Measurements from ENCODE around the gene ZBTB39. TPM values are rescaled to one million over a fixed set of nuclear protein-coding genes. Genes with fewer than 3 reads are reported as not detected.
A peak's percentile ranks its signal among the peaks of the same experiment; 100 is the strongest.

The ZBTB39 gene
- total RNA-seq, 2 donors from 2014 or later, result 5.1 to 6.1 TPM

- no peak for DNase-seq (ENCODE audit: low spot score in 2 of 2)
- ATAC-seq, result peak; percentile 81 to 82
- H3K36me3 Mint-ChIP-seq, result no peaks in the 10 kb centered on the region
- H3K27ac Mint-ChIP-seq, result peak overlapping the region in 1 of 2 donors; percentile 81
- no peaks in the 10 kb centered on the region for H3K9me3 Mint-ChIP-seq
These were observed 5.4 kb upstream of the ZBTB39 start for GRCh38 chr12:57011438-57012424.

GRCh38 chr12:57010627-57011247 is 4.4 kb upstream of the ZBTB39 start:
- H3K36me3 Mint-ChIP-seq, result no peaks in the 10 kb centered on the region
- DNase-seq (ENCODE audit: low spot score in 2 of 2) (no peak), ATAC-seq (no peak)
- peak overlapping the region in 1 of 2 donors; percentile 81 for H3K27ac Mint-ChIP-seq
- no peaks in the 10 kb centered on the region for H3K9me3 Mint-ChIP-seq

GRCh38 chr12:57009949-57010626 is 3.7 kb upstream of the ZBTB39 start:
- DNase-seq (ENCODE audit: low spot score in 2 of 2), result no peak
- H3K27ac Mint-ChIP-seq, result no peak overlapping the region
- no peak for ATAC-seq
- H3K36me3 Mint-ChIP-seq, result no peaks in the 10 kb centered on the region
- H3K9me3 Mint-ChIP-seq, result no peaks in the 10 kb centered on the region

GRCh38 chr12:57008178-57008577 is 1.8 kb upstream of the ZBTB39 start:
- H3K9me3 Mint-ChIP-seq, result no peaks in the 10 kb centered on the region
- no peak overlapping the region for H3K27ac Mint-ChIP-seq
- ATAC-seq, result peak; percentile 15 to 43
- no peak for DNase-seq (ENCODE audit: low spot score in 2 of 2)
- H3K36me3 Mint-ChIP-seq, result peaks cover 13% of the 10 kb centered on the region in 2 donors

GRCh38 chr12:57006809-57007475 is 596 bp upstream of the ZBTB39 start:
- peak in 1 of 2 donors; percentile 4 for ATAC-seq
- Mint-ChIP-seq H3K27ac (peak overlapping the region; percentile 73 to 77), H3K9me3 (no peaks in the 10 kb centered on the region), H3K36me3 (peaks cover 21 to 22% of the 10 kb centered on the region in 2 donors)
- DNase-seq (ENCODE audit: low spot score in 2 of 2), result no peak

GRCh38 chr12:57004651-57005050 is 1.7 kb downstream of the ZBTB39 start:
- Mint-ChIP-seq H3K36me3 (peaks cover 21 to 22% of the 10 kb centered on the region in 2 donors), H3K9me3 (no peaks in the 10 kb centered on the region), H3K27ac (peak overlapping the region in 1 of 2 donors; percentile 48)
- ATAC-seq (no peak), DNase-seq (ENCODE audit: low spot score in 2 of 2) (no peak)

GRCh38 chr12:57003395-57003794 is 3.0 kb downstream of the ZBTB39 start:
- Mint-ChIP-seq H3K27ac (no peak overlapping the region), H3K9me3 (no peaks in the 10 kb centered on the region), H3K36me3 (peaks cover 21 to 29% of the 10 kb centered on the region in 2 donors)
- DNase-seq (ENCODE audit: low spot score in 2 of 2) (no peak), ATAC-seq (no peak)

- peaks cover 26 to 40% of the 10 kb centered on the region in 2 donors for H3K36me3 Mint-ChIP-seq
- peak in 1 of 2 donors; percentile 46 for ATAC-seq
- H3K9me3 Mint-ChIP-seq, result no peaks in the 10 kb centered on the region
- H3K27ac Mint-ChIP-seq, result no peak overlapping the region
- peak in 1 of 2 donors; percentile 90 for DNase-seq (ENCODE audit: low spot score in 2 of 2)
These were observed 4.9 kb downstream of the ZBTB39 start for GRCh38 chr12:57001448-57001906.

GRCh38 chr12:57000393-57000792 is 6.0 kb downstream of the ZBTB39 start:
- ATAC-seq (peak; percentile 48 to 60), DNase-seq (ENCODE audit: low spot score in 2 of 2) (no peak)
- Mint-ChIP-seq H3K36me3 (peaks cover 26 to 40% of the 10 kb centered on the region in 2 donors), H3K27ac (peak overlapping the region in 1 of 2 donors; percentile 81), H3K9me3 (no peaks in the 10 kb centered on the region)

GRCh38 chr12:56999456-56999855 is 6.9 kb downstream of the ZBTB39 start:
- H3K36me3 Mint-ChIP-seq, result peaks cover 26 to 40% of the 10 kb centered on the region in 2 donors
- DNase-seq (ENCODE audit: low spot score in 2 of 2), result no peak
- peak in 1 of 2 donors; percentile 4 for ATAC-seq
- H3K9me3 Mint-ChIP-seq, result no peaks in the 10 kb centered on the region
- peak overlapping the region in 1 of 2 donors; percentile 81 for H3K27ac Mint-ChIP-seq

- Mint-ChIP-seq H3K9me3 (no peaks in the 10 kb centered on the region), H3K27ac (peak overlapping the region; percentile 81 to 95), H3K36me3 (peaks cover 21 to 35% of the 10 kb centered on the region in 2 donors)
- ATAC-seq (peak; percentile 81 to 84), DNase-seq (ENCODE audit: low spot score in 2 of 2) (peak in 1 of 2 donors; percentile 56)
These were observed 7.4 kb downstream of the ZBTB39 start for GRCh38 chr12:56998981-56999380.

- H3K27ac Mint-ChIP-seq, result peak overlapping the region; percentile 81 to 95
These were observed 8.0 kb downstream of the ZBTB39 start for GRCh38 chr12:56998316-56998715.

GRCh38 chr12:56996793-56997545 is 9.4 kb downstream of the ZBTB39 start:
- Mint-ChIP-seq H3K9me3 (no peaks in the 10 kb centered on the region), H3K27ac (peak overlapping the region; percentile 38 to 81), H3K36me3 (peaks cover 5 to 18% of the 10 kb centered on the region in 2 donors)
- no peak for ATAC-seq
- no peak for DNase-seq (ENCODE audit: low spot score in 2 of 2)

More at GRCh38 chr12:56998316-56998715, 8.0 kb downstream of the ZBTB39 start:
- Mint-ChIP-seq H3K36me3 (peaks cover 15 to 28% of the 10 kb centered on the region in 2 donors), H3K9me3 (no peaks in the 10 kb centered on the region)
- ATAC-seq (no peak), DNase-seq (ENCODE audit: low spot score in 2 of 2) (no peak)

- peak overlapping the region in 1 of 2 donors; percentile 8 for H3K27ac Mint-ChIP-seq
- DNase-seq (ENCODE audit: low spot score in 2 of 2), result no peak
- peaks cover 5 to 18% of the 10 kb centered on the region in 2 donors for H3K36me3 Mint-ChIP-seq
- no peak for ATAC-seq
- no peaks in the 10 kb centered on the region for H3K9me3 Mint-ChIP-seq
These were observed 10.3 kb downstream of the ZBTB39 start for GRCh38 chr12:56995930-56996496.
